Vagina (tissue), 2 donors: ENCODE data around the gene MFRP.

Source experiments
- POLR2A ChIP-seq, 2 donors: fragments of 450-650 bp; IDR thresholded peaks; one replicate each; pipeline ENCODE4 v1.6.1; 2017; ENCODE audit warnings: antibody characterized with exemption in 2 of 2, mild to moderate bottlenecking in 2 of 2, moderate library complexity in 2 of 2
- POLR2AphosphoS5 ChIP-seq, 2 donors: sonication (generic); formaldehyde crosslinking; IDR thresholded peaks; one replicate each; pipeline ENCODE4 v1.9.0; 2017; ENCODE audit warnings: antibody characterized with exemption in 2 of 2, mild to moderate bottlenecking in 2 of 2, low read depth in 1 of 2; ENCODE audit not compliant: insufficient read depth in 1 of 2
- TF ChIP-seq, protein P1 (sequence below), 3 experiments: fragments of 450-650 bp in 2 of 3; fragments of 200-600 bp in 1 of 3; sonication (generic) in 1 of 3; IDR thresholded peaks; one replicate each; pipeline ENCODE4 v1.5.1; 2017 to 2019; ENCODE audit warnings: antibody characterized with exemption in 3 of 3, mild to moderate bottlenecking in 2 of 3, moderate library complexity in 2 of 3

DNA sequence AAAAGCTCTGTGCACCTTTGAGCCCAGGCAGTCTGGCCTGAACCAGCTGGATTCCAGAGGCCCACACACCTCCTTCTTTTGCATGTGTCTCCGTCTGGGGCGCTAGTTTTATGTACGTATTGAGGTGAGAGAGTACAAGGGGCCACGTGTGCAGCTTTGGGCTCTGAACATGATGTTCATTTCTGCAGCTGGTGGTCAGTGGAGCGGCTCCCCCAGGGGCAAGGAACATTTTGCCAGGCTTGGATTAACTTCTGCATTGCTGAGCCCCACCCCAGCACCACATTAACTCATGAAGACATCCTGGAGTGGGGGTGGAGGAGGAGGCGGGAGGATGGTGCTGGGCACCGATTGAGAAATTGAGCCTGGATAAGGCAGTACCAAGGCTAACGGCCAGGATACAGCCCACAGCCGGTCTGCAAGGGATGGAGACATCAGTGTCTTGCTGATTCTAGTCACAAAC is 21.2 kb upstream of the MFRP start:
- TF ChIP-seq, protein P1, sequence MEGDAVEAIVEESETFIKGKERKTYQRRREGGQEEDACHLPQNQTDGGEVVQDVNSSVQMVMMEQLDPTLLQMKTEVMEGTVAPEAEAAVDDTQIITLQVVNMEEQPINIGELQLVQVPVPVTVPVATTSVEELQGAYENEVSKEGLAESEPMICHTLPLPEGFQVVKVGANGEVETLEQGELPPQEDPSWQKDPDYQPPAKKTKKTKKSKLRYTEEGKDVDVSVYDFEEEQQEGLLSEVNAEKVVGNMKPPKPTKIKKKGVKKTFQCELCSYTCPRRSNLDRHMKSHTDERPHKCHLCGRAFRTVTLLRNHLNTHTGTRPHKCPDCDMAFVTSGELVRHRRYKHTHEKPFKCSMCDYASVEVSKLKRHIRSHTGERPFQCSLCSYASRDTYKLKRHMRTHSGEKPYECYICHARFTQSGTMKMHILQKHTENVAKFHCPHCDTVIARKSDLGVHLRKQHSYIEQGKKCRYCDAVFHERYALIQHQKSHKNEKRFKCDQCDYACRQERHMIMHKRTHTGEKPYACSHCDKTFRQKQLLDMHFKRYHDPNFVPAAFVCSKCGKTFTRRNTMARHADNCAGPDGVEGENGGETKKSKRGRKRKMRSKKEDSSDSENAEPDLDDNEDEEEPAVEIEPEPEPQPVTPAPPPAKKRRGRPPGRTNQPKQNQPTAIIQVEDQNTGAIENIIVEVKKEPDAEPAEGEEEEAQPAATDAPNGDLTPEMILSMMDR (IDR thresholded peaks at IDR 0.05) = no peak
- TF ChIP-seq POLR2A (IDR thresholded peaks at IDR 0.05) (no peak), POLR2AphosphoS5 (IDR thresholded peaks at IDR 0.05; ENCODE audit: insufficient read depth in 1 of 2, low read depth in 1 of 2) (no peak)
